ENCODE data around the gene LGALS9.
A peak's percentile ranks its signal among the peaks of the same experiment; 100 is the strongest.
"Not testable (repeated sequence)": the region's sequence is repeated elsewhere in the genome, so short reads cannot be mapped to it uniquely, and the experiment has no call there.

LGALS9 gene

DNA sequence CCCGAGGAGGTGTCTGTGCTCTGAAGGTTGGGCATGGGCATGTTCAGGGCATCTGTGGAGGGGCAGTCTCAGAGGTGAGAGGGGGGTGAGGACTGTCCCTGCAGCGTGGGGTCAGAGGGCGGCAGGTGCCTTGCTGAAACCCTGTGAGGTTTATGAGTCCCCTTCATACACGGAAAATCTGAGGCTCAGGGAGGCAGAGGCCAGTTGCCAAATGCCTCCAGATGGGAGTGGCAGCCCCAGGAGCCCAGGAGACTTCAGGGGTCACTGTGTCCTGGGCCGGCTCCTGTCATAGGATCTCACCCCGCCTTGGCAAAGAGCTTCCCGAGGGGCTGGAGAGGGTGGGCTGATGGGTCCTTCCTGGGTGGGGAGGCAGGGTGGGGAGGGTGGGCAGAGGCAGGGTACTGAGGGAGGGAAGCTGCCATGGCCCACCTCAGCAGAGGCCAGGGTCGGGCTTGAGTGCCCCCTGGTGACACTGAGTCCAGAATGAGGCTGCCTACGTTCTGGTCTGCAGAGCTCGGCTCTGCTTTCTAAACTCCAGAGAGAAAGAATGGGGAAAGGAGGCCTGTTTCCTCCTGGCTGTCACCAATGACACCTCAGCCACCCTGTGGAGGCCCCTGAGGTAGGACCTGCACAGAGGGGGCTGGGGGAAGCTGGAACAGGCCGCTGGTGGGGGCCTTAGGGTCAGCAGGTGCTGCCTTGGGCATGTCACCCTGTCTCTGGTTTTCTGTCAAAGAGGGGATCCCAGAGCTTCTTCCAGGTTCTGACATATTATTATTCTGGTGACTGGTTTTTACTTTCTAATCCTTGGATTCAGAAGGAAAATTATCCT is 1.1 kb downstream of the LGALS9 start:
- no peak for DNase-seq

GRCh38 chr17:27632766-27633165 is 1.8 kb downstream of the LGALS9 start:
- not testable (repeated sequence) for DNase-seq

DNA sequence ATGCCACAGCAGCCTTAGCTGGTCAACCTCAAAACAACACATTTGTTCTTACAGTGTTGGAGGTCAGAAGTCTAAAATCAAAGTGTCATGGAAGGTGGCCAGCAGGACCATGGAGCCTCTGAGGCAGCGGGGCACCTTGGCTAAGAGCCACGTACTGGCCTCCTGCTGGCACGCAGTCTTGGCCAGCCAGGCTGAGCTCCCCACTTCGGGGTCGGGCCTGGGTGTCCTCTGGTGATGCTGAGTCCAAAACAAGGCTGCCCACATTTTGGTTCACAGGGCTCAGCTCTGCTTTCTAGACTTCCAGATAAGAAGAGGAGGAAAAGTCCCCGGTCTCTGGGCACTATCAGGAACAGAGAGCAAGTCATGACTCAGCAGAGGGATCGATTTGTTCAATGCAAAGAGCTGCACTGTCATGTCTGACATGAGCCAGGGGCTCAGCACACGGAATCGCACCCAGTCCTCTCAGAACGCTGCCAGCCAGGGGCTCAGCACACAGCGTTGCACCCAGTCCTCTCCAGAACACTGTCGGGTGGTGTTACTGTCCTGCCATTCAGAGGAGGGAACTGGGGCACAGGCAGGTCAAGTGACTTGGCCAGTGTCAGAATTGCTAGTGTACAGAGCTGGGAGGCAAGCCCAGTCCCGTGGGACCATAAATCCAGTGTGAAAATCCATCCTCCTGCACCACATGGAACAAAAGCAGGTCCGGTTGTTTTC is 2.5 kb downstream of the LGALS9 start:
- DNase-seq: no peak

- DNase-seq: no peak
Observed at GRCh38 chr17:27634026-27634335, 3.0 kb downstream of the LGALS9 start.

GRCh38 chr17:27634776-27635175 is 3.8 kb downstream of the LGALS9 start:
- no peak for DNase-seq

GRCh38 chr17:27635275-27635823 is 4.4 kb downstream of the LGALS9 start:
- DNase-seq: no peak

DNA sequence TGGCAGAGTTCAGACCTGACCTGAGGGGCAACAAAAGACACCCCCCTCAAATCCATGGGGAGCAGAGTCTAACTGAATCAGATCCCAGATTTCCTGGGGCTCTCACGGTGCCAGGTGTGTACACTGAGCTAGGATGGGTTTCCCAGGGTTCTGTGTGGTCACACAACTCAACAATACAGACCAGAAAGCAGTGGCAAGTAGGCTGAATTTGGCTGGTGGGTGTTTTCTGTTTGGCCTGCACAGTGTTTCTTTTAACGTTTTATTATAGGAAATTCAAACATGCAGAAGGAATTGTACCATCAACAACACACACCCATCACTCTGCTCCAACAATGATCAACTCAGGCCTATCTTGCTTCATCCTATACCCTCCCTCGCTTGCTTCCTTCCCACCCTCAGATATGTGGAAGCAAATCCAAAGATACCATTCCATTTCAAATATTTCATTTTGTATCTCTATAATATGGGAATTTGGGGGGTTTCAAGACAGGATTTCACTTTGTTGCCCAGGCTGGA is 5.1 kb downstream of the LGALS9 start:
- DNase-seq: not testable (repeated sequence)

GRCh38 chr17:27637818-27638217 is 6.8 kb downstream of the LGALS9 start:
- DNase-seq: not testable (repeated sequence)

DNA sequence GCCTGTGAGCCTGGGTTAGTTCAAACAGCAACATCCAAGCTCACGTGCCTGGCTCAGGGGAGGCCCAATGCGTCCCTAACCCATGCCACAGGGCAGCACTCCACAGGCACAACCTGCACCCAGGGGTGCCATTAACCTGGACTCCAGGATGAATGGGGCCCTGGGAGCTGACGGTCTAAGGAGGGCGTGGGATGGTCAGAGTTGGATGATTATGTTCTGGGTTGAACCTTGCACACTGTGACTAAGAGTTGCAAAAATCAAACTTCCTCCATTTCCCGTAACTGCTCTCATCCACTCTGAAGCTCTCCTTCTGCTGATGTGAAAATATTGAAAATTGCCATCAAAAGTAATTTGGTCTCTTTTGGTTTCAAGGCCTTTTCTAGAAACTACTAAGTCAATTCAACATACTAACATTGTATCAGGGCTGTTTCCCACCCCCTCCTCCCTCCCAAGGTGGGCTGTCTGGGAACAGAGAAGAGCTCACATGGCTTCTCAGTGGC is 7.5 kb downstream of the LGALS9 start:
- not testable (repeated sequence) for DNase-seq

- DNase-seq: no peak
Observed at GRCh38 chr17:27640790-27641189, 9.8 kb downstream of the LGALS9 start.

- DNase-seq: no peak
Observed at GRCh38 chr17:27644586-27644985, 13.6 kb downstream of the LGALS9 start.

- DNase-seq: not testable (repeated sequence)
Observed at GRCh38 chr17:27645621-27646020, 14.6 kb downstream of the LGALS9 start.

DNA sequence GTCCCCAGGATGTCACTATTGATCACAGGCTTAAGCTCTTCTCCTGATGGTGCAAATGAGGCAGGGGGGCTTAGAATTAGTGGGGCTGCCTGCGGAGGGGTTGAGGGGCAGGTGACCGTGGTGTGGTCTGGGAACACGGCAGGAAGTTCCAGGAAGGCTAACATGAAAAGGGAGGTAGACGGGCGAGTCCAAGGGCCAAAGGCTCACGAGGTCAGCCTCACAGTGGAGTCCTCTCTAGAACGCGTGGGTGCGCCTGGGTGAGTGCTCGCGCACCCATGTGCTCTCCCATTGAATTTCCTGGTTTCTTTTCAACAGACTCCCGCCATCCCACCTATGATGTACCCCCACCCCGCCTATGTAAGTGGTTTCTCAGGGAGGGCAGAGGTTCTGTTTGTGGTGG is 15.2 kb downstream of the LGALS9 start:
- DNase-seq: no peak

GRCh38 chr17:27647765-27648164 is 16.8 kb downstream of the LGALS9 start:
- DNase-seq: no peak

DNA sequence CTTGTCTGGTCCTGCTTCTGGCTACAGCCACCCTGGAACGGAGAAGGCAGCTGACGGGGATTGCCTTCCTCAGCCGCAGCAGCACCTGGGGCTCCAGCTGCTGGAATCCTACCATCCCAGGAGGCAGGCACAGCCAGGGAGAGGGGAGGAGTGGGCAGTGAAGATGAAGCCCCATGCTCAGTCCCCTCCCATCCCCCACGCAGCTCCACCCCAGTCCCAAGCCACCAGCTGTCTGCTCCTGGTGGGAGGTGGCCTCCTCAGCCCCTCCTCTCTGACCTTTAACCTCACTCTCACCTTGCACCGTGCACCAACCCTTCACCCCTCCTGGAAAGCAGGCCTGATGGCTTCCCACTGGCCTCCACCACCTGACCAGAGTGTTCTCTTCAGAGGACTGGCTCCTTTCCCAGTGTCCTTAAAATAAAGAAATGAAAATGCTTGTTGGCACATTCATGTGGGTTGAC is 18.2 kb downstream of the LGALS9 start:
- DNase-seq: not testable (repeated sequence)

GRCh38 chr17:27649929-27650328 is 18.9 kb downstream of the LGALS9 start:
- no peak for DNase-seq

GRCh38 chr17:27650836-27651235 is 19.8 kb downstream of the LGALS9 start:
- DNase-seq: no peak

GRCh38 chr17:27651411-27652345 is 20.7 kb downstream of the LGALS9 start:
- no peak for DNase-seq

DNA sequence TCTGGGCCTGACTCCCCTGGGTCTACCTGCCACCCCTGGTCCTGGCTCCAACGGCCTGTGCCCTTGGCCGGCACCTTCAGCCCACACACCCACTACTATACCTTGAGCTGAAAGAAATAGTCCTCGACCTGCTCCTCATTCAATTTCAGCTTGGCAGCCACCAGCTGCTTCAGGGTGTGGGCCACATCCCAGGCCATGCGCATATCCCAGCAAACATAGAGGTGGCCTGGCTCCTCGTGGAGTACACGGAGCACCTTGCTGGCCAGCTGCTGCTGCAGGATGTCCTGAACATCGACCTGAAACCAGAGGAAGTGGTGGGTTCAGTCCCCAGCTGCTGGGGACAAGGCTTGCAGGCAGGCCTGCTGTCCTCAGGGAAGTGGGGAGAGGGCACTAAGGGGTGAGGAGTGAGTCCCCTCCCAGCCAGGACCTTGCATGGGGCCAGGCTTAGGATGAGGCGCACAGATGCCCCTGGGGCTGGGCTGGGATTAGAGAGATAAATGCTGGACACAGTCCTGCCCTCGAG is 22.5 kb downstream of the LGALS9 start:
- DNase-seq: not testable (repeated sequence)

DNA sequence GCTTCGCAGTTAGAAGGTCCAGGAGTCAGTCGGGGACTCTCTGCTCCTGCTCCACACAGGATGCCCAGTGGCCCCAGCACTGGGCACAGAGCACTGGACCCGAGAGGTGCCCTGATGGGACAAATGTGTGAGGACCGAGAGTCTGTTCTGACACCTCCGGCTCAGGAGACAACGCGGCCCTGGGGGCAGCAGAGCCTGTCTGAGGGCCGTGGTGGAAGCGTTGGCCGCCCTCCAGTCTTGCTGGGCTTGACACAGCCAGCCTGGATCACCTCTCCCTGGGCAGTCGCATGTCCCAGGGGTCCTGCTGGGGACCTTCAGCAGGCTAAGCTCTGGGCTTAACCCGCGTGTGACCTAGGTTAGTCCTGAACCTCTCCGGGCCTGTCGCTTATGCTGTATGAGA is 23.1 kb downstream of the LGALS9 start:
- DNase-seq: no peak

DNA sequence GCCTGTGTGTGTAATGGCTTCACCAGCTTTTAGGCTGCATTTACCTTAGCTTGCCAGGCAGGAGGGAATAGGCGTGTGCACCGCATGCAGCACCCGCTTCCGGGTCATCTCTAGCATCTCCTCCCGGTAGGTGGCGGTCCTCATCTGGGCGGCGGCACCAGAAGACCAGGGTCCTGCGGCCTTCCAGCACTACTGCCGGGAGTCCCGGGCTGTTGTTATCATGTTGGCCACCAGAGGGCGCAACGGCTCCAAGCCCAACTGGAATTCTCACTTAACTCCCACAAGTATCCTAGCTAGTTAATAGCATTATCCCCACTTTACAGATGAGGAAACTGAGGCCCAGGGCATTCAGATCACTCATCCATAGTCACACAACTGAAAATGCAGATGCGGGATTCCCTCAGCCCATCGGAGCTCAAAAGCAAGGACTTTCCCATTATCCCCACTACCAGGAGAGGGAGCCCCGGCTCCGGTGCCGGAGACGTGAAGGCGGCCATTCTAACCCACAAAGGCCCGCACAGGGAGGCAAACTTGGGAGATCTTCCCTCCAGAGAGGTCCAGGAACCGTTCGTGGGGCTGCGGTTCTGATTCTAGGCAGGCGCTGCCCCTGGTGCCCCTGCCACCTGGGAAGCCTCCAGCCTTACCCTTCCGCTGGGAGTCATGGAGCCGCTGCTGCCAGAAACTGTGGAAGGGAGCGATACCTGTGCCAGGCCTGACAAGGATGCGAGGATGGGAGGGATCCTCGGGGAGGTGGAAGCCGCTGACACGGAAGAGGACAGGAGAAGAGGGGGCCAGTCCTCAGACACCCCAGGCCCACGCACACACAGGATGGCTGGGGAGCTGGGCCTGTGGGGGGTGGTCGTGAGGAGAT is 23.9 kb downstream of the LGALS9 start:
- peak; percentile 66 for DNase-seq
